ENCODE data around the gene CALR3.
"Not testable (repeated sequence)": the region's sequence is repeated elsewhere in the genome, so short reads cannot be mapped to it uniquely, and the experiment has no call there.

The CALR3 gene

GRCh38 chr19:16524991-16525734 lies 29.2 kb upstream of the CALR3 start:
- DNase-seq = no peak

DNA sequence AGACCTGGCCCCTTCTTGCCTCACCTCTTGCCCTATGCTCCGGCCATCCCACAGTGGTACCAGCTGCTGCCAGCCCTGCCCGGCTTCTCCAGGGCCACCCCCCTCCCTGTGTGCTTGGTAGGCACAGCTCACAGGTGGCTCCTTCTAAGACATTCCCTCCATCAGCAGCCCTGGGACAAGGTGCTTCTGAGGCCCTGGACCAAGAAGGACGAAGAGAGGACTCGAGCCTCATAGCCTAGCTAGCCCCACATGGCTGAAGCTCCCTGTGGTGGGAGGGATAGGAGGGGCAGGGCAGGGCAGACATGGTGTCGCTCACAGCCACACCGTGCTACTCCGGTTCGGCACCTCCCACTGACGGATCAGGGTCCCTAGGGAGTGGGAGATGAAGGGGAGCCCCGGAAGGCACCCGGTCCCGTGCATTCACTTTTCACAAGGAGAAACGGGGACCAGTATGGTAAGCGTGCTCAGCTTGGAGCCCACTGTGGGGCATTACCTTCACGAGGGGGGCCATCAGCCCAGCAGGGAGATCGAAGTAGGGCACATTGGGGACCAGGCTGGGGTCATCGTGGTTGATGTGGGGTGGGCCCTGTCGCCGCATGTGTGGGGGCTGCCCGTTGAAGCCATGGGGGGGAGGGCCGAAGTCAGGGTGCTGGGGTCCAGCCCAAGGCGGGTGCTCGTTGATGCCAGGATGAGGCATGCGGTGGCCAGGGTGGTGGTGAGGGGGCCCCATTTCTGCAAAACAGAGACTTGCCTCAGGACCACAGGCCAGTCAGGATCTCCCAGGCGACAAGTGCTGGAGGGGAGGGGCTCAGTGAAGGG lies 26.8 kb upstream of the CALR3 start:
- DNase-seq = no peak

DNA sequence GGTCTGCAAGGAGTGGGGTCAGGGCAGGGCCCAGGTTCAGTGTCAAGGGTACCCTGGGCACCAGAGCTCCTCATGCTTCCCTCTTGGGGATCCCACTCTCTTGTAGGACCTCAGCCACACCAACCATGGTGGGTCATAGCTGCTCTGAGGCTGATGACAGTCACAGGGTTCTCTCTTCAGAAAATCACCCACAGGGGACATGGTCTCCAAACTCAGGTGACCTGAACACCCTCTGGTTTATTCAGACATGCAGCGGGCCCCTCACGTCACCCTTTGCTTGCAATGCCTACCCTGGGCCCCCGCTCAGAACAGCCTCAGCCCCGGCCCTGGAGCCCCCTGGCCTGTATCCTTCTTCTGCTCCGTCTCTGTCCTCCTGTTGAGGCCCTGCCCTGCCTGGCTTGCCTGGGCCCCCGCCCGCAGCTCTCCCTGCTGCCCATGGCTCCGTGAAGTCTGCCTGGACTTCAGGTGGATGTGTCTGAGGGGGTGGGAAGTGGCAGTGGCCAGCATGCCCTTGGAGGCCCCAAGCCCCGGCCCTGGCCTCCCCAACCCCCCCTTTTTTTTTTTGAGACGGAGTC lies 25.8 kb upstream of the CALR3 start:
- DNase-seq = no peak

DNA sequence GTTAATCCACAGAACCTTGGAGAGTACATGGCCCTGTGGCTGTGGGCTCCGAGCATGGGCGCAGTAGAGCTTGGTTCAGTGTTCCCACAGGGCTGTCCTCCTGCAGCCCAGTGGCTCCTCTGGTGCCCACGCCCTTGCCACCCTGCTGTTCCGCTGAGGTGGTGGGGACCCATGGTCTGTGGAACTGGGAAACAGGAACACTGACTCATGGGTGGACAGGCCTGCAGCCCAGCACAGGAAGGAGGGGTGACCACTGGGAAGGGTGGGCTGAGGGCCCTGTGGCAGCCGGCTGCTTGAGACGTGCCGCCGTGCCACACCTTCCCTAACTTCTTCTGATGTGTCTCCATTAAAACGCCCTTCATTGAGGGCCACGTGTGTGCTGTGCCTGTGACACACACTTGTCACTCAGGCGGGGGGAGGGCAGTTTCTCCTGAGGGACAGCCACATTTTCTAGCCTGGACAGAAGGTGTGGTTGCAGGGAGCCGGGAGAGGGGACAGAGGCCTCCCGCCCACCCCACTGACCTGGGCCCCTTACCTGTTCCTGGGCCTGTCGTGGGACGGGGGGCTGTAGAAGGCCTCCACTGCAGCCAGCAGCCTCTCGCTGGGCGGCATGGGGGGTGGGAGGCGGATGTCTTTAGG lies 25.1 kb upstream of the CALR3 start:
- no peak for DNase-seq

DNA sequence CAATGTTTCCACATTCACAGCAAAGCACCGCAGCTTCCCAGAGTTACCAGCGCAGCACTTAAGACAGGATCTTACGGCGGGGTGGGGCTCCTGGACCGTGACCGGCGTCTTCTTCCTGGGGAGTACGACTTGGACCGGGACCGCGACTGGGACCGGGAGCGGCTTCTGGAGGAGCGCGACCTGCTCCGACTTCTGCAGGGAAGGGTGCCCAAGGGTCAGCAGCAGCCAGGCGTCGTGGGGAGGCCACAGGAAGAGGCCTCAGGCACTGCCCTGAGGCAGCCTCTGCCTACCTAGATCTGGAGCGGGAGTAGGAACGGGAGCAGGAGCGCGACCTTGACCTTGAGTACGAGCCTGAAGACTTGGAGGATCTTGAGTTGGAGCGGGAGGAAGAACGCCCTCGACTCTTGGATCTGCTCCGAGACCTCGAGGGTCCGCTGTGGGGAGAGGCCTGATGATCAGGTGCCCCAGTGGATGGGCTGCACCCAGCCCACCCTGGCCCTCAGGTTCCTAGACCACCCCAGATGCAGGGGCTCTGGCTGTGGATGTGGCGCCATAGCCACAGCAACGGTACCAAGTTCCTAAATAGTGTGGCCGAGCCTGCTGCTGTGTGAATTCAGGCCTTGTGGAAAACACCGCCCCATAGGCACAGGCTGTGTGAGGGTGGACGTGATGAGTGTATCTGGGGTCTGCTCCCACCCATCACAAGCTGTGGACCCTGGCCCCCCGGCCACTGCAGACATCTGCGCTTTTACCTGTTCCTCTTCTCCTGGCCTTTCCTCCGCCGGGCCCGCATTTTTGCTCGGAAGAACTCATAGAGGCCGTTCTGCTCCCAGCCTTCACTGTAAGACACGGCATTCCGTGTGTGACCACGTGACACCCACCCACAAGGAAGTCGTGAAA lies 24.4 kb upstream of the CALR3 start:
- no peak for DNase-seq

GRCh38 chr19:16519230-16519687 lies 23.3 kb upstream of the CALR3 start:
- no peak for DNase-seq

GRCh38 chr19:16518483-16519229 lies 22.7 kb upstream of the CALR3 start:
- no peak for DNase-seq

- no peak for DNase-seq
Measured at GRCh38 chr19:16518061-16518460, 22.1 kb upstream of the CALR3 start.

DNA sequence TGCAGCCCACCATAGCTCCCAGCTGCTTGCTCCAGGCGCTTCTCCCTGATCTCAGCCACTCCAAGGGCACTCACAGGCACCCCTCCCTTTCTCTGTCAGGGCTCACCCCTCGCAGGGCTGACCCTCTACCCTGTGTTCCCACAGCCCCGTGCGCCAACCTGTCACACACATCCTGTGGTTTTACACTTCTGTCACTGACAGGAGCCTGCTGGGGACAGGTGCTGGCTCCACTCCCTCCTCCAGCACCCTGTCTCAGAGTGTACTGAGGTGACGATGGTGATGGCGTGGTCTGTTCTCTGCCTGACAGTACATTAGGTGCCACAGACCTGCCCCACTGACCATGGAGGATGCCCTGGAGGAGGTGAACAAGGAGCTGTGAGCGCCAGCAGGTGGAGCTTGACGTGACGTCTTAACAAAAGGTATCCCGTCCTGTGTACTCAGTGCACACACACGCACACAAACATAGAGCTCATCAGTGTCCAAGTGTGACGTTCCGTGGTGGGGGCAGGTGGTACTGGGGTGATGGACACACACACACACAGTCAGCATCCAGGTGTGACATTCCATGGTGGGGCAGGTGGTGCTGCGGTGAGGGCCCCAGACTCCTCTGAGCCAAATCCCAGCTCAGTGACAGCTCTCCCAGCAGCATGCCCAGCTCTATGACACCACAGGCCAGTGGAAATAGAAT lies 21.1 kb upstream of the CALR3 start:
- no peak for DNase-seq

DNA sequence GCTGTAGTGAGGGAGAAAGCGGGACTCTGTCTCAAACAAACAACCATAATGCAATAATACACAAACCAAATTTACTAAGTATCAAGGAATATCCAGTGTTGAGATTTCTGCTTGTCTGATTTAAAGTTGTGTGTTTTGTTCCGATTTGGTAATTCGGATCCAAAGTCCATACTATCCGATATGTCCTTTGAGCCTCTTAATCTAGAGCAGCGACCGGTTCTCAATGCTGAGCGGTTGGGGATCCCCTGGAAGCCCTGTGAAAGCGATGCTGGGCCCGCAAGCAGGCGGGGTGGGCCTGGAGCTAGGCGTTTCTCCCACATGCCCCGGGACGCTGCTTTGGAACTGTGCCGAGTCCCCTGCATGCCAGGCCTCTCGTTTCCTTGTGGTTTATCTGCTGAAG lies 20.4 kb upstream of the CALR3 start:
- no peak for DNase-seq

- no peak for DNase-seq
Measured at GRCh38 chr19:16514383-16515019, 18.5 kb upstream of the CALR3 start.

- not testable (repeated sequence) for DNase-seq
Measured at GRCh38 chr19:16512611-16513010, 16.6 kb upstream of the CALR3 start.

GRCh38 chr19:16509141-16510061 lies 13.4 kb upstream of the CALR3 start:
- no peak for DNase-seq

GRCh38 chr19:16508546-16508945 lies 12.6 kb upstream of the CALR3 start:
- no peak for DNase-seq

DNA sequence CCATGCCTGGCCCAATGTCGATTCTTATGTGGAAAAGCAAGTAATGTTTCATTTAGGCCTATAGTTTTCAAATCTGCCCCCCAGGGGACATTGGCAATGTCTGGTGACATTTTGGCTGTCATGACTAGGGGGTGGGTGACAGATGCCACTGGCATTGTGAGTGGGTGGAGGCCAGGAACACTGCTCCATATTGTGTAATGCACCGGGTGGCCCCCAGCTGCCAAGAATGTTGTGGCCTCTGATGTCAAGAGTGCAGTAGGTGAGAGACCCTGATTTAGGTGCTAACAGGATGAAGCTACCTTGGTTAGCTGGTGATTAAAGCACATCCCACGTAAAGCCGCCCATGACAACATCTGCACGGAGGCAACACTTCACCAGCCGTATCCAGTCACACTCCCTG lies 11.0 kb upstream of the CALR3 start:
- DNase-seq = no peak

DNA sequence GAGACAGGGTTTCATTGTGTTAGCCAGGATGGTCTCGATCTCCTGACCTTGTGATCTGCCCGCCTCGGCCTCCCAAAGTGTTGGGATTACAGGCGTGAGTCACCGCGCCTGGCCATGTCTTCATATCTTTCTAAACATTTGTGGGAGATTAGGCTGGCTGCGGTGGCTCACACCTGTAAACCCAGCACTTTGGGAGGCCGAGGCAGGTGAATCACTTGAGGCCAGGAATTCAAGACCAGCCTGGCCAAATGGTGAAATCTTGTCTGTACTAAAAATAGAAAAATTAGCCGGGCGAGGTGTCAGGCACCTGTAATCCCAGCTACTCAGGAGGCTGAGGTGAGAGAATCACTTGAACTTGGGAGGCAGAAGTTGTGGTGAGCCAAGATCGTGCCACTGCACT lies 10.2 kb upstream of the CALR3 start:
- not testable (repeated sequence) for DNase-seq

DNA sequence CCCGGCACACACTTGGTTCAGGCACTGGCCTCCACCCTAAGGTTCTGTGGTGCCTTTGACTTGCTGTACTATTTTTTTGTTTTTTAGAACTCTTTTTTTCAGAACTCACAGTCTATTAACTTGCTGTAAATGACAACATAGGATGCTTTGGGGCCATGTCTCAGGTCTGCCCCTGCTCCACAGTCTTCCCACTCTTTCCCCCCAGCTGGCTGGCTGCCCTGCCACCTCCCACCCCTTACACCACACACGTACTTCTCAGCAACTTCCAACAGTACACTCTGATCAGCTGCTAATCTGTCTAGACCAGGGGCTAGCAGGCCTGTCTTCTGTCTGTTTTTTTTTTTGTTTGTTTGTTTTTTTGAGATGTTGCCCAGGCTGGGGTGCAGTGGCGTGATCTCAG lies 8.3 kb upstream of the CALR3 start:
- no peak for DNase-seq

- no peak for DNase-seq
Measured at GRCh38 chr19:16497837-16498236, 1.9 kb upstream of the CALR3 start.

DNA sequence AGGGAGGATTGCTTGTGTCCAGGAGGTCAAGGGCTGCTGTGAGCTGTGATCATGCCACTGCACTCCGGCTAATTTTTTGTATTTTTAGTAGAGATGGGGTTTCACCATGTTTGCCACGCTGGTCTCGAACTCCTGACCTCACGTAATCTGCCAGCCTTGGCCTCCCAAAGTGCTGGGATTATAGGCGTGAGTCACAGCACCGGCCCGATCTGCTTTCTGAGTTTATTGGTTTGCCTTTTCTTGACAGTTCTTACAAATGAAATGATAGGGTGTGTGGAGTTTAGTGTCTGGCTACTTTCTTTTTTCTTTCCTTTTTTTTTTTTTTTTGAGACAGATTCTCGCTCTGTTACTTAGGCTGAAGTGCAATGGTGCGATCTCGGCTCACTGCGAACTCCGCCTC lies 1.1 kb upstream of the CALR3 start:
- DNase-seq = no peak

Measured in NCI-H748 treated with DMSO at 0.1 percent for 48 hours (cell line).